ENCODE measurements around the gene DIS3L2. TPM values are rescaled to one million over a fixed set of nuclear protein-coding genes. Genes with fewer than 3 reads are reported as not detected.
"Not testable (repeated sequence)": the region's sequence is repeated elsewhere in the genome, so short reads cannot be mapped to it uniquely, and the experiment has no call there.

Gene DIS3L2
- total RNA-seq, 2 donors from 2014 or later, result 33.5 to 35.5 TPM

DNA sequence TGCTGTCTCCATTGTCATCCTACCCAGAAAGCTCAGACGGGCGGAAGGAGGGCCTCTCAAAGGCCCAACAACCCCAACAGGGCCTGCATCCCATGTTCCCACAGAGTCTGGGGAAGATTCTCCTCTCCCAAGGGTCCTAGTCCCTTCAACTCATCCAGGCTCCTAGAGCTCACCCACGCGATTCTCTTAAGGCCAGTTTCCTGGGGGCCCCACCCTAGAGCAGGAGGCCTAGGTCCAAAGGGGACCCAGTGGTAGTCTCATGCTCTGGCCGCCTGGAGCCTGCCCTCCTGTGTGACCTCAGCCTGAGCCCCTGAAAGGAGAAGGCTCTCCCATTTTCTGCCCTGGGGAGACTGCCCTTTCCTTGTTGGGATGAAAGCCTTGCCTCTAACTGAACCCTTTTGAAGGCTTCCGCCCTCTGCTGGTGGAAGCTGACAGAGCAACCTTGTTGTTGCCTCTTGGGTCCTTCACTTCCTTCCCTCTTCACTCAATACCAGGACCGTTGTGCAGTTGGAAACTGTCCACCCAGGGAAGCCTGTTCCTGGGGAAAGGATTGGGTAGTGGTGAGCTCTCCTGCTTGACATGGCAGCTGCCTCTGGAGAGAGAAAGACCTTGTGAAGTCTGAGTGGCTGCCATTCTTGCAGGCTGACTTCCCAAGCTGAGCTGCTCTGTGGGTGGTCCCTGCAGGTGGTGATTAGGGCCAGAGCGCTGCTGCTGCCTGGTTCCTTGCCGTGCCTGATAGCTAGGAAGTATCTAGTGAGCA is 331.1 kb downstream of the DIS3L2 start:
- intact Hi-C loops (cut with DNase I, micrococcal nuclease), result no loop called here
- DNase-seq, result peak; percentile 43 to 79
- peak; percentile 84 for ATAC-seq

- intact Hi-C loops (cut with DNase I, micrococcal nuclease), result no loop called here
- DNase-seq (no peak), ATAC-seq (no peak)
These were observed 331.7 kb downstream of the DIS3L2 start for GRCh38 chr2:232293191-232293590.

DNA sequence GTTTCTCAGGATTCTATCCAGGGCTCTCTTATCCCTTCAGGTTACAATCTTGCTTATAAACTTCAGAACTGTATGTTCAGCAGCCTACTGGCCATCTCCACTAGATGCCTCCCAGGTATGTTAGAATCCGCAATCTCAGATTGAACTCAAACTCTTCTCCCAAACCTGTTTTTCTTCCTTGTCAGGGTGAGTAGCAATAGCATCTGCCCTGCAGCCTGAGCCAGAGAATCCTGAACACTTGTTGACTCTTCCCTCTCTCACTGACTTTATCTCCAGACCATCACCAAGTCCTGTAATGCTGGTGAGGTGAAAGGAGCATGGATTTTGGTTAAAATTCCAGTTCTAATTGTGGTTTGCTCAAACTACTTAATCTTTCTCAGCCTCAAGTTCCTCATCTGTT is 334.5 kb downstream of the DIS3L2 start:
- ATAC-seq (no peak), DNase-seq (no peak)
- intact Hi-C loops (cut with DNase I, micrococcal nuclease), result no loop called here

- ATAC-seq, result no peak
- no peak for DNase-seq
- intact Hi-C loops (cut with DNase I, micrococcal nuclease), result no loop called here
These were observed 335.4 kb downstream of the DIS3L2 start for GRCh38 chr2:232296776-232297525.

GRCh38 chr2:232299084-232299483 is 337.6 kb downstream of the DIS3L2 start:
- intact Hi-C loops (cut with DNase I, micrococcal nuclease), result no loop called here
- DNase-seq, result no peak
- no peak for ATAC-seq

DNA sequence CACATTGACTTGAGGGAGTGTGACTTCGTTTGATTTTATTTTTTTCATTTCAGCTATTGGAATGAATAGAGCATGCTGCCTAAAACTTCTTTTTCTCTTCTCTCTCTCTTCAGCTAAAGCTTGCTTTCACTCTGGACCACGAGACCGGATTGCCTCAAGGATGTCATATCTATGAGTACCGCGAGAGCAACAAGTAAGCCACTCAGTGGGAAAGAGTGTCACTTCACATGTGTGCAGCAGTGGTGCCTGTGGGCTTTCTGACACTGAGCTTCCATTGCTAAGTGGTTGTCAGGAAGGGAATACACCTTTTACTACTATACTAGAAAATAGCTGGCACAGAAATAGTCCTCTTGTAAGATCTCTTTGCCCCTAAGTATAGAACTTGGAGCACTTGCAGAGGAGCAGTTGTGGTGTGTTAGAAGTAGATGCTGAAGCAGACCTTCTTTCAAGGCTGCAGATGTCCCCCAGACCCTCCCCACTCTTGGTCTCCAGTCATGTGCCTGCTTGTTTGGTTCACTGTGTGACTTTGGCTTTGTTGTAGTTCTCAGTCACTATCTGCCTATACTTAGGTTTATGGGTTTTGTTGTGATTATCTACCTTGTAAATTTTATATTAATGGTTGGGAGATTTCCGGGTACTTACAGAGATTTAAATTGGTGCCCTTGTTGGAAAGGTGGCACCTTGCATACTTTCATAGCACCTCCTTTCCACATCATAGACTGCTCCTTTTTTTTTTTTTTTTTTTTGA is 338.6 kb downstream of the DIS3L2 start:
- intact Hi-C loops (cut with DNase I, micrococcal nuclease), result no loop called here
- DNase-seq, result no peak
- ATAC-seq, result peak; percentile 30

GRCh38 chr2:232300894-232301387 is 339.4 kb downstream of the DIS3L2 start:
- ATAC-seq, result peak; percentile 95
- DNase-seq, result no peak
- intact Hi-C loops (cut with DNase I, micrococcal nuclease), result no loop called here

GRCh38 chr2:232304236-232304635 is 342.7 kb downstream of the DIS3L2 start:
- intact Hi-C loops (cut with DNase I, micrococcal nuclease), result no loop called here
- no peak for ATAC-seq
- DNase-seq, result no peak

DNA sequence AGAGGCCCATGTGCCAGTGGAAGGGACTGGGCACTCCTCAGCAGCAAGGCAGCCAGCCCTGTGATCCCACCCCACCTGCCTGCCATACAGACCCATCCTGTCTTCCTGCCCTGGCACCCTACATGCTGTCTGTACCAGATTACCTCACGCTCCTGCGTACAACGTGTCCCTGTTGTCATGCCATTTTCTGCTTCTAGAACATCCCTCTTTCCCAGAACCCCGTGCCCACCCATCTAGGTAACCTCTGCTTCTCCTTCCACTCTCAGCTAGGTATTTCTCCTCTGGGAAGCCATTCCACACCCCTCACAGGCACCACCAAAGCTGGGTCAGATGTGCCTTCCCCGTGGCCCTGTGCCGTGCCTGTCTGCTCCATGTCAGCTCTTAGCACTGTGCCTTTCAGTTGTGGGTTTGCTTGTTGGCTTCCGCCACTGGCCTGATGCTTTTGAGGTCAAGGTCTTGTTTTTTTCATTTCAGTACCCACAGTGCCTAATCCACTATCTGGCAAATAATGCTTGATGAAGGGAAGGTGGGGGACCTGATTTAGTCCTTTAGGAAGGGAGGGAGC is 345.3 kb downstream of the DIS3L2 start:
- DNase-seq (no peak), ATAC-seq (no peak)
- intact Hi-C loops (cut with DNase I, micrococcal nuclease), result no loop called here

GRCh38 chr2:232307854-232308253 is 346.3 kb downstream of the DIS3L2 start:
- DNase-seq (no peak), ATAC-seq (no peak)
- intact Hi-C loops (cut with DNase I, micrococcal nuclease), result no loop called here

DNA sequence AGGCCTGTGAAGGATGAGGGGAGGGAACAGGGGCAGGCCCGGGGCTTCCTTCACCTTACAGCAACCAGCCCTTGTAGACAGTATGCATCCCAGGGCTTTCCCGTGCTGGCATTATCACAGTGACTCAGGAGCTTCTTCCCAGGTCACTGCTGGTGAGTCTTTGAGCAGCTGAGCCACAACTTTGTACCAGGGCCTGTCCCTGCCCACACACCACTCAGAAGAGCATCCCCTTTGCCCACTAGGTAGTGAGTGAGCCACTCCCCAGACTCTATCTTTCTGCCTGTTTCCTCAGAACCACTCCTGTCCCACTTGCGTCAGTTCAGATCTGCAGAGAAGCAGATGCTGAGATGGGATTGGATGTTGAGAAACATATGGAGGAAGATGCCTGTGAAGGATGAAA is 347.5 kb downstream of the DIS3L2 start:
- intact Hi-C loops (cut with DNase I, micrococcal nuclease), result no loop called here
- DNase-seq, result no peak
- no peak for ATAC-seq

- intact Hi-C loops (cut with DNase I, micrococcal nuclease), result no loop called here
- DNase-seq, result no peak
- no peak for ATAC-seq
These were observed 348.1 kb downstream of the DIS3L2 start for GRCh38 chr2:232309592-232309991.

DNA sequence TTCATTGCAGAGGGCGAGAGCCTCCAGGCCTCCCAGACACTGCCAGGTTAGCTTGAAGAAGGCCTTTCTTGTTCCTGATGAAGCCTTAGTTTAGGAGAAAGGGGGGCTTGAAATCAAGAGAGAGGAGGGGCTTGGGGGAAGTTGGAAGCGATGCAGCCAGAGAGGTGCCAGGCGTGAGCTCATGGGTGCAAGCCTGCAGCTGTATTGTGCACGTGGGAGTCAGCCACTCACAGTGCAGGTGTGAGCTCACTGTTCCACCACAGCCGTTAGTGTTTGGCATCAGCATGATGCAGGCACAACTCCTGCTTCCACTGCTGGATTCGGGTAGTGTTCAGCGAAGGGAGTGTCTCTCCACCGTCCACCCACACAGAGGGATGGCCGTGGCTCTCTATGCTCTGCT is 348.6 kb downstream of the DIS3L2 start:
- intact Hi-C loops (cut with DNase I, micrococcal nuclease), result no loop called here
- DNase-seq (no peak), ATAC-seq (no peak)

DNA sequence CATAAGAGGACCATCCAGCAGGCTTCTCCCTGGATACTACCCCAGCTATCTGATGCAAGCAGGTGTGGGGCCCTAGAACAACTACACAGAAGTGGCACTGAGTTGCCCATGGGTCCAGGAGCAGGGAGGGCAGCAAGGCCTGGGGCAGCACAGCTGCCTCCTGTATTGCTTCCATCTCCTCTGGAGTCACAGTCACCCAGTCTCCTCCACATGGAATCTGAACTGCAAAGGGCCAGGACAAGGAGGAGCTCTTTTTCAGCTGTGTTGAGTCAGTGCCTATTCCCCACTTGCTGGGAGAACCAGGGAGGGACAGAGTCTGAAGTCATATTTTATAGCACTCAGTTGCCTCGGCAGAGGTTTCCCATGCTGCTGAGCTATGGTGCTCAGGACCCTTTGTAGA is 349.2 kb downstream of the DIS3L2 start:
- intact Hi-C loops (cut with DNase I, micrococcal nuclease), result no loop called here
- DNase-seq (no peak), ATAC-seq (peak; percentile 34)

- intact Hi-C loops (cut with DNase I, micrococcal nuclease); DNase-seq; ATAC-seq: not testable (repeated sequence)
These were observed 352.1 kb downstream of the DIS3L2 start for GRCh38 chr2:232313645-232314044.

DNA sequence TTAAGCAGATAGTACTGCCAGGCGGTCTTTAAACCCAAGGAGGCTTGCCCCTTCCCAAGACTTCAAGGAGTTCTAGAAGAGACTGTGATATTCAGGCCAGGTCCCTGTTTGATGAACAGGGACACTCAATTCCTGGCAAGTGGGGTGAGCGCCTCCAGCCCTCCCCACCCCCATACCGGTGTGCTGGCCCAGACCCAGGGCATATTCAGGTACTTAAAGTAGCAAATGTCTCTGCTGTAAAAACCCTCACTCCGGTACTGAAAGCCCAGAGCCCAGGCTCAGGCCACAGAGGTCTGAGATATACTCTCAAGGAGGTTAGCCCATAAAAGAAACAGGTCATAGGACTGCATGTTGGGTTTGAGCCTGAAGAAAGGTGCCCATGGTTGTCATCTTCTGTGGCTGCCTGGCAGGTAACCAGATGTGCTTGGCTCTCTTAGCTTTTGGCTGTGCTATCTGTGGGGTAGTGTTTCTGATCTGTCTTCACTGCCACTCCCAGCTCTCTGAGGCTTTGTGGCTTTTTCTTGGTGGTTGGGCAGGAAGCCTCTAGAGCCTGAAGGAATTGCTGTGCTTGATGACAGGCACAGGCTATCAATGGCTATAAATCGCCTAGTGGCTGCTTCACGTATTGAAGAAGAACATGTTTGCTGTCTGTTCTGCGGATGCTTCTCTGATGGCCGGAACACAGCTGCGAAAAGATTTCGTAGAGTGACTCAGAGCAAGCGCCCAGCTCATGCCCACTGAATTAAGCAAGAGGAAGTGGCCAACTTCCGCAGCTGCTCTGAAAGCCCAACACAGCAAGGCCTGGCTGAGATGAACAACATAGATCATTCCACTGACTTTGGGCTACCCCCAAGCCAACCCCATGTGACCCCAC is 353.8 kb downstream of the DIS3L2 start:
- intact Hi-C loops (cut with DNase I, micrococcal nuclease), result no loop called here
- ATAC-seq, result peak; percentile 12
- peak; percentile 39 to 58 for DNase-seq

- intact Hi-C loops (cut with DNase I, micrococcal nuclease), result no loop called here
- DNase-seq (no peak), ATAC-seq (no peak)
These were observed 354.4 kb downstream of the DIS3L2 start for GRCh38 chr2:232315923-232316299.
